Measurements from ENCODE around the gene ANKRD23. TPM values are rescaled to one million over a fixed set of nuclear protein-coding genes. Genes with fewer than 3 reads are reported as not detected.

ANKRD23 gene
- total RNA-seq, 1 donor from 2014 or later, result 0.98 TPM

DNA sequence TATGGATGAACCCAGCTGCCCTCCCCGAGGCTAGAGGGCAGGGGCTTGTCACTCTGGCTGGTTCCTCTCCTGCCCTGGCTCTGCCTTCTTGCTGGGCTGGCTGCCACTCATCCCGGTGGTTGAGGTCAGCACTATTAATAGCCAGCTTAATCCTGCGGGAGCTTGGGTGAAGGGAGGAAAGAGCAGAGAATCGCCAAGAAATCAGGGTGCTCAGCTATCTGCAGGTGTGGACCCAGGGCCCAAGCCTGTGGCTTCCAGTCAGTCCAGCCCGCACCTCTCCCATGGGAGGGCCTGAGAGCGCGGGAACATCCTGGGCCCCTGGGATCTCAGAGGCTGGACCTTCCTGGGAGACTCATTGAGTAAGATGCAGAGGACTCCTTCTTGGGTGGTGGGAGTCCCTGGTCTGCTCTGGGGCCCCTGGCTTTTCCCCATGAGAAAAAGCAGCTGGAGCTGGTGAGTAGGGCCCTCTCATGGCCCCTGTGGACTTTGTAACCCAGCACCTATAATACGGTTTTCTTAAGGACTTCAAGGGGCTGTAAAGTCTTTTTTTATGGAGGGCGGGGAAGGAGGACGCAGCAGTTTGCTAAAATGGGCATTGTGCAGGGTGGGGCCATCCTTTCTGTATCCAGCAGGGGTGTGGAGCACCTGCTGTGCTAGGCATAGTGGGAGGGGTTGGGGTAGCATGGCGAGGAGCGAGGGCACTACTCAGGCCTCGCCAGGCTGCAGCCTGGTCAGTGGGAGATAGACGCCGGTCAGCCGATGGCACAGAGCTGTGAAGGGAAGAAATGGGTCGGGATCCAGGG, 55.2 kb downstream of the ANKRD23 start:
- H3K9me3 ChIP-seq, result no peaks in the 10 kb centered on the region
- intact Hi-C loops (cut with DNase I), result no loop called here
- peak overlapping the region; percentile 68 for H3K27ac ChIP-seq
- no peaks in the 10 kb centered on the region for H3K36me3 ChIP-seq
- peaks cover 33% of the 10 kb centered on the region for H3K4me1 ChIP-seq
- no peaks in the 10 kb centered on the region for H3K27me3 ChIP-seq
- DNase-seq (ENCODE audit: extremely low spot score in 2 of 2), result no peak
- H3K4me3 ChIP-seq, result no peak overlapping the region
- TF ChIP-seq, protein P1, sequence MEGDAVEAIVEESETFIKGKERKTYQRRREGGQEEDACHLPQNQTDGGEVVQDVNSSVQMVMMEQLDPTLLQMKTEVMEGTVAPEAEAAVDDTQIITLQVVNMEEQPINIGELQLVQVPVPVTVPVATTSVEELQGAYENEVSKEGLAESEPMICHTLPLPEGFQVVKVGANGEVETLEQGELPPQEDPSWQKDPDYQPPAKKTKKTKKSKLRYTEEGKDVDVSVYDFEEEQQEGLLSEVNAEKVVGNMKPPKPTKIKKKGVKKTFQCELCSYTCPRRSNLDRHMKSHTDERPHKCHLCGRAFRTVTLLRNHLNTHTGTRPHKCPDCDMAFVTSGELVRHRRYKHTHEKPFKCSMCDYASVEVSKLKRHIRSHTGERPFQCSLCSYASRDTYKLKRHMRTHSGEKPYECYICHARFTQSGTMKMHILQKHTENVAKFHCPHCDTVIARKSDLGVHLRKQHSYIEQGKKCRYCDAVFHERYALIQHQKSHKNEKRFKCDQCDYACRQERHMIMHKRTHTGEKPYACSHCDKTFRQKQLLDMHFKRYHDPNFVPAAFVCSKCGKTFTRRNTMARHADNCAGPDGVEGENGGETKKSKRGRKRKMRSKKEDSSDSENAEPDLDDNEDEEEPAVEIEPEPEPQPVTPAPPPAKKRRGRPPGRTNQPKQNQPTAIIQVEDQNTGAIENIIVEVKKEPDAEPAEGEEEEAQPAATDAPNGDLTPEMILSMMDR (IDR thresholded peaks at IDR 0.05), result no peak
- TF ChIP-seq POLR2A (IDR thresholded peaks at IDR 0.05) (no peak), POLR2AphosphoS5 (IDR thresholded peaks at IDR 0.05; ENCODE audit: insufficient read depth in 1 of 2, low read depth in 1 of 2) (no peak)

MicroRNAs within 50 kb of the gene (microRNA counts, 767-probe panel; counts per million panel counts)
- 238 to 261 counts per million in 2 donors for microRNA hsa-miR-3127-5p

Small RNA genes lying within 50 kb of the gene (microRNA-seq; reads per million reads assigned to microRNA genes)
- not detected for gene MIR3127 (ENCODE audit: borderline number of aligned reads, borderline replicate concordance)

Small RNA genes lying within 50 kb of the gene (small RNA-seq; reads per million reads assigned to genes)
- 0.69 reads per million for gene MIR3127

Other genes starting within 250 kb of the ANKRD23 start
- gene KANSL3, start 205.7 kb downstream of the ANKRD23 start, total RNA-seq, result 41.7 TPM
- gene FER1L5, start 201.3 kb downstream of the ANKRD23 start, total RNA-seq, result 0.74 TPM
- gene LMAN2L, start 104.0 kb downstream of the ANKRD23 start, total RNA-seq, result 13.0 TPM
- gene CNNM4, start 83.1 kb downstream of the ANKRD23 start, total RNA-seq, result 8.3 TPM
- gene CNNM3, start 27.8 kb downstream of the ANKRD23 start, total RNA-seq, result 16.5 TPM
- 20.4 TPM for gene ANKRD39, start 14.0 kb upstream of the ANKRD23 start, total RNA-seq
- 60.6 TPM for gene SEMA4C, start 26.1 kb upstream of the ANKRD23 start, total RNA-seq
- not detected for gene FAM178B, start 142.6 kb upstream of the ANKRD23 start, total RNA-seq

Data from vagina (tissue), 2 donors.